Measurements from ENCODE around the gene RPL31. TPM values are rescaled to one million over a fixed set of nuclear protein-coding genes. Genes with fewer than 3 reads are reported as not detected.

The RPL31 gene
- total and polyA plus RNA-seq, 8 donors = 272 to 7,137 (median 1,362) TPM

- intact Hi-C loops (cut with DNase I; ENCODE audit: low total_unique reads) = no loop called here
- no peak overlapping the region for H3K27ac ChIP-seq
- TF ChIP-seq, protein P1, sequence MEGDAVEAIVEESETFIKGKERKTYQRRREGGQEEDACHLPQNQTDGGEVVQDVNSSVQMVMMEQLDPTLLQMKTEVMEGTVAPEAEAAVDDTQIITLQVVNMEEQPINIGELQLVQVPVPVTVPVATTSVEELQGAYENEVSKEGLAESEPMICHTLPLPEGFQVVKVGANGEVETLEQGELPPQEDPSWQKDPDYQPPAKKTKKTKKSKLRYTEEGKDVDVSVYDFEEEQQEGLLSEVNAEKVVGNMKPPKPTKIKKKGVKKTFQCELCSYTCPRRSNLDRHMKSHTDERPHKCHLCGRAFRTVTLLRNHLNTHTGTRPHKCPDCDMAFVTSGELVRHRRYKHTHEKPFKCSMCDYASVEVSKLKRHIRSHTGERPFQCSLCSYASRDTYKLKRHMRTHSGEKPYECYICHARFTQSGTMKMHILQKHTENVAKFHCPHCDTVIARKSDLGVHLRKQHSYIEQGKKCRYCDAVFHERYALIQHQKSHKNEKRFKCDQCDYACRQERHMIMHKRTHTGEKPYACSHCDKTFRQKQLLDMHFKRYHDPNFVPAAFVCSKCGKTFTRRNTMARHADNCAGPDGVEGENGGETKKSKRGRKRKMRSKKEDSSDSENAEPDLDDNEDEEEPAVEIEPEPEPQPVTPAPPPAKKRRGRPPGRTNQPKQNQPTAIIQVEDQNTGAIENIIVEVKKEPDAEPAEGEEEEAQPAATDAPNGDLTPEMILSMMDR (IDR thresholded peaks at IDR 0.05) = no peak
- TF ChIP-seq POLR2AphosphoS5 (IDR thresholded peaks at IDR 0.05) (no peak), POLR2A (IDR thresholded peaks at IDR 0.05) (no peak), EP300 (IDR thresholded peaks at IDR 0.05) (no peak)
- 88 to 96% (median 94%) methylated on average over 4 to 8 of the region's 8 CpGs for WGBS, 5 donors
- no peak overlapping the region for H3K4me3 ChIP-seq
- no peak for DNase-seq
- no peaks in the 10 kb centered on the region for H3K4me1 ChIP-seq
- no peaks in the 10 kb centered on the region for H3K9me3 ChIP-seq
- H3K36me3 ChIP-seq = peaks cover 14 to 70% (median 62%) of the 10 kb centered on the region in 4 donors
- no peaks in the 10 kb centered on the region for H3K27me3 ChIP-seq
These were observed 34.4 kb upstream of the RPL31 start for GRCh38 chr2:100967716-100968115.

- H3K27me3 ChIP-seq = no peaks in the 10 kb centered on the region
- WGBS, 5 donors = 91 to 95% (median 92%) methylated on average over 24 to 28 of the region's 28 CpGs
- no peak for DNase-seq
- intact Hi-C loops (cut with DNase I; ENCODE audit: low total_unique reads) = no loop called here
- peaks cover 14 to 78% (median 69%) of the 10 kb centered on the region in 4 donors for H3K36me3 ChIP-seq
- no peak overlapping the region for H3K4me3 ChIP-seq
- TF ChIP-seq POLR2AphosphoS5 (IDR thresholded peaks at IDR 0.05) = no peak
- TF ChIP-seq, protein P1 (IDR thresholded peaks at IDR 0.05) = no peak
- TF ChIP-seq EP300 (IDR thresholded peaks at IDR 0.05) = no peak
- TF ChIP-seq POLR2A (IDR thresholded peaks at IDR 0.05) = no peak
- H3K27ac ChIP-seq = no peak overlapping the region
- H3K9me3 ChIP-seq = no peaks in the 10 kb centered on the region
- H3K4me1 ChIP-seq = no peaks in the 10 kb centered on the region
These were observed 33.6 kb upstream of the RPL31 start for GRCh38 chr2:100968146-100969145.

- Histone ChIP-seq H3K4me1 (no peaks in the 10 kb centered on the region), H3K36me3 (peaks cover 14 to 93% (median 84%) of the 10 kb centered on the region in 4 donors), H3K27me3 (no peaks in the 10 kb centered on the region), H3K27ac (no peak overlapping the region), H3K9me3 (no peaks in the 10 kb centered on the region), H3K4me3 (no peak overlapping the region)
- TF ChIP-seq POLR2AphosphoS5 (IDR thresholded peaks at IDR 0.05) (no peak), EP300 (IDR thresholded peaks at IDR 0.05) (no peak), POLR2A (IDR thresholded peaks at IDR 0.05) (no peak)
- TF ChIP-seq, protein P1 (IDR thresholded peaks at IDR 0.05) = no peak
- DNase-seq = no peak
- WGBS, 5 donors = 94 to 97% (median 94%) methylated on average over 7 of the region's 7 CpGs
- intact Hi-C loops (cut with DNase I; ENCODE audit: low total_unique reads) = no loop called here
These were observed 32.1 kb upstream of the RPL31 start for GRCh38 chr2:100969998-100970397.

DNA sequence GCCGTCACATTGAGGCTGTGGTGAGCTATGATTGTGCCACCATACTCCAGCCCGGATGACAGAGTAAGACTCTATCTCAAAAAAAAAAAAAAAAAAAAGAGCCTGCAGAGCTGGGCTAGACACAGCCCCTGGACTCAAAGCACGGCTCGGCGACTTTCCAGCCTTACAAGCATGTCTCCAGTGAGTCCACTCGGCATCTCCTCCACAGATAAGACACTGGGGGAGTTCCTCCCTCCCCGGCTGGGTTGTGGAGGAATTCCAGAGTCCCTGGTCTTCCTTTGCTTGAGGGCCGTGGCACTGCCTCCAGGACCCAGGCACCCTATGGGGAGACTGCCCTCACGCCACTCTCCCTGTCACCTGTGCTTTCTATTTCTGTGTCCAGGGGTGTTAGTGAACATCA, 30.9 kb upstream of the RPL31 start:
- intact Hi-C loops (cut with DNase I; ENCODE audit: low total_unique reads) = no loop called here
- no peaks in the 10 kb centered on the region for H3K27me3 ChIP-seq
- no peak overlapping the region for H3K27ac ChIP-seq
- TF ChIP-seq POLR2A (IDR thresholded peaks at IDR 0.05) = no peak
- TF ChIP-seq, protein P1 (IDR thresholded peaks at IDR 0.05) = no peak
- TF ChIP-seq POLR2AphosphoS5 (IDR thresholded peaks at IDR 0.05) = no peak
- TF ChIP-seq EP300 (IDR thresholded peaks at IDR 0.05) = no peak
- no peak overlapping the region for H3K4me3 ChIP-seq
- H3K36me3 ChIP-seq = peaks cover 19 to 93% (median 89%) of the 10 kb centered on the region in 4 donors
- no peaks in the 10 kb centered on the region for H3K9me3 ChIP-seq
- no peak for DNase-seq
- H3K4me1 ChIP-seq = no peaks in the 10 kb centered on the region
- WGBS, 5 donors = 91 to 95% (median 92%) methylated on average over 9 of the region's 9 CpGs

All from stomach (tissue), 9 donors.